GM12891 (cell line): ENCODE data around the gene RCOR1.

Experiments
- PAX5 ChIP-seq: IDR thresholded peaks from 2 replicates; pipeline ENCODE4 v1.6.1; 2011; ENCODE audit warnings: low read length, moderate library complexity, mild to moderate bottlenecking; ENCODE audit not compliant: insufficient read depth, severe bottlenecking
- POLR2A ChIP-seq: IDR thresholded peaks from 2 replicates; pipeline ENCODE4 v1.6.1; 2011; ENCODE audit warnings: low read depth, low read length, control low read depth
- POLR2AphosphoS5 ChIP-seq: IDR thresholded peaks from 2 replicates; pipeline ENCODE4 v1.6.1; 2011; ENCODE audit warnings: low read depth, low read length, control low read depth
- TAF1 ChIP-seq: IDR thresholded peaks from 2 replicates; pipeline ENCODE4 v1.6.1; 2011; ENCODE audit warnings: low read depth, low read length, control low read depth

- no peak for TF ChIP-seq POLR2A
- TF ChIP-seq PAX5, result no peak
- no peak for TF ChIP-seq TAF1
- no peak for TF ChIP-seq POLR2AphosphoS5
Observed at GRCh38 chr14:102605029-102605428, 12.6 kb downstream of the RCOR1 start.
